G401.6 (cell line): ENCODE data around the gene ZNF385A.
A peak's percentile ranks its signal among the peaks of the same experiment; 100 is the strongest.

Experiments used
- FAIRE-seq: peaks from 2 replicates; lab custom pipeline; 2012; peaks lifted over from hg19 to GRCh38; lab: Jason Lieb, UNC

Gene ZNF385A

GRCh38 chr12:54325442-54326109 is 59.0 kb downstream of the ZNF385A start:
- peak; percentile 44 for FAIRE-seq

GRCh38 chr12:54324617-54325441 is 59.7 kb downstream of the ZNF385A start, which contains the start of gene COPZ1:
Gene COPZ1 (plus strand): TSS chr12:54325131. CDS start chr12:54325164, 33 bp downstream.
- peak; percentile 97 for FAIRE-seq

GRCh38 chr12:54321363-54321762 is 63.2 kb downstream of the ZNF385A start:
- no peak for FAIRE-seq
